ENCODE data around the gene TAF11L7. TPM values are rescaled to one million over a fixed set of nuclear protein-coding genes. Genes with fewer than 3 reads are reported as not detected.
"Not testable (repeated sequence)": the region's sequence is repeated elsewhere in the genome, so short reads cannot be mapped to it uniquely, and the experiment has no call there.

TAF11L7 gene
- total RNA-seq, 2 experiments from 2014 or later: not detected

GRCh38 chr5:17620627-17621026, 35.1 kb upstream of the TAF11L7 start:
- no peak for DNase-seq
- ATAC-seq (ENCODE audit: poor library complexity): no peak
- Mint-ChIP-seq H3K4me3 (no peak overlapping the region), H3K36me3 (ENCODE audit: low read depth) (no peaks in the 10 kb centered on the region), H3K27ac (no peak overlapping the region), H3K27me3 (no peaks in the 10 kb centered on the region), H3K9me3 (no peaks in the 10 kb centered on the region), H3K4me1 (ENCODE audit: low read depth) (no peaks in the 10 kb centered on the region)
- no peak for TF ChIP-seq CTCF (IDR thresholded peaks at IDR 0.05)
- CTCF ChIA-PET: no interaction called here
- Histone ChIP-seq H3K27me3 (ENCODE audit: control insufficient read depth in 1 of 2, insufficient read depth in 2 of 2, low read length in 2 of 2) (no peaks in the 10 kb centered on the region), H3K4me3 (ENCODE audit: low read length) (no peak overlapping the region), H3K4me1 (ENCODE audit: insufficient read depth, low read length) (no peaks in the 10 kb centered on the region), H3K36me3 (ENCODE audit: insufficient read depth, low read length) (no peaks in the 10 kb centered on the region), H3K9me3 (ENCODE audit: control insufficient read depth in 1 of 2, insufficient read depth in 1 of 2, low read length in 2 of 2) (peaks cover 0 to 14% of the 10 kb centered on the region in 2 experiments), H3K27ac (ENCODE audit: low read depth in 1 of 2, low read length in 2 of 2) (no peak overlapping the region)
- POLR2A ChIA-PET: no interaction called here
- intact Hi-C loops (cut with DNase I, micrococcal nuclease): no loop called here

- ChIA-PET POLR2A (no interaction called here), CTCF (no interaction called here)
- no peak overlapping the region for H3K27ac ChIP-seq (ENCODE audit: low read depth in 1 of 2, low read length in 2 of 2)
- no peak for TF ChIP-seq CTCF (IDR thresholded peaks at IDR 0.05)
- Mint-ChIP-seq H3K27me3 (no peaks in the 10 kb centered on the region), H3K27ac (no peak overlapping the region), H3K4me1 (ENCODE audit: low read depth) (no peaks in the 10 kb centered on the region), H3K36me3 (ENCODE audit: low read depth) (no peaks in the 10 kb centered on the region), H3K9me3 (no peaks in the 10 kb centered on the region), H3K4me3 (no peak overlapping the region)
- H3K4me1 ChIP-seq (ENCODE audit: insufficient read depth, low read length): no peaks in the 10 kb centered on the region
- H3K4me3 ChIP-seq (ENCODE audit: low read length): no peak overlapping the region
- DNase-seq: no peak
- H3K36me3 ChIP-seq (ENCODE audit: insufficient read depth, low read length): no peaks in the 10 kb centered on the region
- H3K9me3 ChIP-seq (ENCODE audit: control insufficient read depth in 1 of 2, insufficient read depth in 1 of 2, low read length in 2 of 2): peaks cover 0 to 20% of the 10 kb centered on the region in 2 experiments
- ATAC-seq (ENCODE audit: poor library complexity): no peak
- H3K27me3 ChIP-seq (ENCODE audit: control insufficient read depth in 1 of 2, insufficient read depth in 2 of 2, low read length in 2 of 2): no peaks in the 10 kb centered on the region
- intact Hi-C loops (cut with DNase I, micrococcal nuclease): no loop called here
These were observed 33.8 kb upstream of the TAF11L7 start for GRCh38 chr5:17619354-17619753.

GRCh38 chr5:17614872-17615605, 29.5 kb upstream of the TAF11L7 start:
- ChIA-PET POLR2A (no interaction called here), CTCF (no interaction called here)
- DNase-seq: no peak
- no peak for ATAC-seq (ENCODE audit: poor library complexity)
- intact Hi-C loops (cut with DNase I, micrococcal nuclease): no loop called here
- Histone ChIP-seq H3K36me3 (ENCODE audit: insufficient read depth, low read length) (no peaks in the 10 kb centered on the region), H3K4me3 (ENCODE audit: low read length) (no peak overlapping the region), H3K9me3 (ENCODE audit: control insufficient read depth in 1 of 2, insufficient read depth in 1 of 2, low read length in 2 of 2) (peaks cover 0 to 19% of the 10 kb centered on the region in 2 experiments), H3K27me3 (ENCODE audit: control insufficient read depth in 1 of 2, insufficient read depth in 2 of 2, low read length in 2 of 2) (no peaks in the 10 kb centered on the region), H3K4me1 (ENCODE audit: insufficient read depth, low read length) (no peaks in the 10 kb centered on the region), H3K27ac (ENCODE audit: low read depth in 1 of 2, low read length in 2 of 2) (no peak overlapping the region)
- Mint-ChIP-seq H3K27me3 (no peaks in the 10 kb centered on the region), H3K9me3 (no peaks in the 10 kb centered on the region), H3K4me3 (no peak overlapping the region), H3K36me3 (ENCODE audit: low read depth) (no peaks in the 10 kb centered on the region), H3K4me1 (ENCODE audit: low read depth) (no peaks in the 10 kb centered on the region), H3K27ac (no peak overlapping the region)
- TF ChIP-seq CTCF (IDR thresholded peaks at IDR 0.05): no peak

- not testable (repeated sequence) for H3K27ac Mint-ChIP-seq, H3K9me3 Mint-ChIP-seq
These were observed 24.5 kb upstream of the TAF11L7 start, which contains the start of gene TAF11L12 for GRCh38 chr5:17610092-17610491. Gene TAF11L12, plus strand, starts transcription at chr5:17610392.

GRCh38 chr5:17607461-17607860, 21.9 kb upstream of the TAF11L7 start:
- H3K4me3 Mint-ChIP-seq; H3K36me3 Mint-ChIP-seq (ENCODE audit: low read depth); CTCF ChIA-PET; H3K27ac ChIP-seq (ENCODE audit: low read depth in 1 of 2, low read length in 2 of 2); H3K27me3 Mint-ChIP-seq; DNase-seq; ATAC-seq (ENCODE audit: poor library complexity); H3K9me3 Mint-ChIP-seq; H3K27ac Mint-ChIP-seq; intact Hi-C loops (cut with DNase I, micrococcal nuclease); H3K4me3 ChIP-seq (ENCODE audit: low read length); POLR2A ChIA-PET; H3K4me1 Mint-ChIP-seq (ENCODE audit: low read depth); H3K4me1 ChIP-seq (ENCODE audit: insufficient read depth, low read length); H3K36me3 ChIP-seq (ENCODE audit: insufficient read depth, low read length); H3K27me3 ChIP-seq (ENCODE audit: control insufficient read depth in 1 of 2, insufficient read depth in 2 of 2, low read length in 2 of 2): not testable (repeated sequence)
- H3K9me3 ChIP-seq (ENCODE audit: control insufficient read depth in 1 of 2, insufficient read depth in 1 of 2, low read length in 2 of 2): peaks cover 0 to 24% of the 10 kb centered on the region in 2 experiments

More at GRCh38 chr5:17610092-17610491, 24.5 kb upstream of the TAF11L7 start, which contains the start of gene TAF11L12:
- H3K4me1 Mint-ChIP-seq (ENCODE audit: low read depth); intact Hi-C loops (cut with DNase I, micrococcal nuclease); CTCF ChIA-PET; ATAC-seq (ENCODE audit: poor library complexity); H3K4me3 Mint-ChIP-seq; H3K27me3 ChIP-seq (ENCODE audit: control insufficient read depth in 1 of 2, insufficient read depth in 2 of 2, low read length in 2 of 2); H3K36me3 Mint-ChIP-seq (ENCODE audit: low read depth); H3K4me1 ChIP-seq (ENCODE audit: insufficient read depth, low read length); H3K27ac ChIP-seq (ENCODE audit: low read depth in 1 of 2, low read length in 2 of 2); DNase-seq; H3K4me3 ChIP-seq (ENCODE audit: low read length); POLR2A ChIA-PET; H3K27me3 Mint-ChIP-seq; H3K36me3 ChIP-seq (ENCODE audit: insufficient read depth, low read length): not testable (repeated sequence)
- peaks cover 0 to 27% of the 10 kb centered on the region in 2 experiments for H3K9me3 ChIP-seq (ENCODE audit: control insufficient read depth in 1 of 2, insufficient read depth in 1 of 2, low read length in 2 of 2)
